HG02852 (cell line): ENCODE results near the gene ABHD11.
"Not testable (repeated sequence)": the region's sequence is repeated elsewhere in the genome, so short reads cannot be mapped to it uniquely, and the experiment has no call there.

ENCODE experiments used
- ATAC-seq: cut with Tn5 transposase; IDR thresholded peaks from one replicate; pipeline ENCODE4 v1.9.1; 2021; ENCODE audit warnings: mild to moderate bottlenecking, moderate library complexity; ENCODE audit not compliant: unreplicated experiment

ABHD11 gene

DNA sequence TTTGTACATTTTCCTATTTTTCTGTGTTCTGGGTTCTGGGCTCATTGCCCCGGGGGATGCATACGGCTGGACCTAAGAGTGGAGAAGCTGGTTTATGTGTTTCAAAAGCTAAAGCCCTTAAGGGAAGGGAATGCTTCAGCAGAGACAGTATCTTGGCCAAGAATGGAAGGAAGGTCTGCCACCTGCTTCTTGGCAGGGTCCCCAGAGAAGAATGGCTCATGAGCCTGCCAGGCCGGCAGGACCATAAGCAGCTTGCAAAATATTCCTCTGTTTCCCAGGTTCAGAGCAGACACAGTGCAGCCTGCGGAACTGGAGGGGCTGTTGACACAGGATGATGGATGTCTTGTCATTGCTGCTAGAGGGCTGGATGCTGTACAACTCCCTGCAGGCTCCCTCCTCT is 7.8 kb upstream of the ABHD11 start:
- ATAC-seq = no peak

DNA sequence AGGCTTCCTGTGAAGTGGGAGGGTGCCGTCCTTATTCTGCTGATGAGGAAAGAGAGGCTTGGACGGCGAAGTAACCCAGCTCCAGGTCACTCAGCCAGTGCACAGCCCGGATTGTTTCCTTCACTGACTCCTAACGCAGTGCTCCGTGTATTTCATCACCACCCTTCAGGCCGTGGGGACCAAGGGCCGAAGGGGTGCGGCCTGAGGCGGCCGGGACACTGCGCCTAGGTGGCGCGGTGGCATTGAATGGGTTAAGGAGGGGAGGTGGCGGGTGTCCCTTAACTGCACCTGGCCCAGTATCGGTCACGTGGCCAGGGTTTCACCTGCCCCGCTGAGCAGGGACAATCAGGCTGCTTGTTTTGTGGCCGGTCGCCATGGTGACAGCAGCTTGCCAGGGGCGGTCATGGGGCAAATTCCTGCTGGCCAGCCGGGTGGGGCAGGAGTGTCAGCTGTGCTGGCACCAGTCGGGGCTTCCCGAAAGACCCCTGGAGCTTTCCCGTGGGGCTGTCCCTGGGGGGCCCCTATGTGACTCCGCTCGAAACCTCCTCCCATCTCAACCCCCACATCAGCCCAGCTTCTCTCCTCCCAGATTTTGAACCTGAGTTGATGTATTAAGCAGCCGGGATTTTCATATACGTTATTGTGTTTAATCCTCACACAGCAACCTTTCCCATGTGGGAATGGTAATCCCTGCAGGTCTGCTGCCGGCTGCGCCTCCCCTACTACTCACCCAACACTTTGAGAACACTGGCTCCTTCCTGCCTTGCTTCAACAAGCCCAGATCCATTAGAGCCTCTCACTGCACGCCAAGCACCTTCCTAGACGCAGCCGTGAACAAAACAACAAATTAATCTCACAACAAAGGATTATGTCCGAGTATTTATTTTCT is 4.4 kb upstream of the ABHD11 start:
- ATAC-seq = no peak

DNA sequence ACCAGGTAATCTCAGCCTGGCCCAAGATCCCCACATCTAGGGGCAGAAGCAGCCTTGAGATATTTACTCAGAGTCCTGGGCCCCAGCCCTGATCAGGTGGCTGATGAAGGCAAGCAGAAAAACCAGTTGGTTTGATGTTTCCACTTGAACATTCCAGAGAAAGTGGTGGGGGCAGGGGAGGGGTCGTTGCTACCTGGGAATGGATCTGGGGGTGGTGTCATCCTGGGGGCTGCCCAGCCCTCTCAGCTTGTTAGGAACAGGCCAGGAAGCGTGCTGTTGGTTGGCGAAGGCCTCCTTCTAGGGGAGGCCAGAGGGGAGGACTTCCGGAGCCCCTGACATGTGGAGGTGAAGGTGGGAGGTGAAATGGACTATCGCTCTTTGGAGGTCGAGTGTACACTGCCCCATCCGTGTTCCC is 3.7 kb upstream of the ABHD11 start:
- no peak for ATAC-seq

DNA sequence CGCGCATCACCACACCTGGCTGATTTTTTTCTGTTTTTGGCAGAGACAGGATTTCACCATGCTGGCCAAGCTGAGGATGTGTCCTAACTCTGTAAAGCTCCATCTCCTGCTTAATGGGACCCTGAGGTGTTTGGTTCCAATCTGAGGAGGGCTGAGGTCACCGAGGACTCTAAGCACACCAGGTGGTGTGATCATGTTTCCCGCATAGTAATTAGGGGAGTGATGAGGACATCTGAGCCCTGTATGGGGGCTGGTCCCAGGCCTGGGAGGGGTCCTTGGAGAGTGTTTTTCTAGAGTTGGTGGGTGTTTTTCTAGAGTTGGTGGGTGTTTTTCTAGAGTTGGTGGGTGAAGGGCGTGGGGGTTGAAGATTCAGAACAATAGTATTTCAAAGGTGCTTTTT is 3.0 kb upstream of the ABHD11 start:
- ATAC-seq = no peak

DNA sequence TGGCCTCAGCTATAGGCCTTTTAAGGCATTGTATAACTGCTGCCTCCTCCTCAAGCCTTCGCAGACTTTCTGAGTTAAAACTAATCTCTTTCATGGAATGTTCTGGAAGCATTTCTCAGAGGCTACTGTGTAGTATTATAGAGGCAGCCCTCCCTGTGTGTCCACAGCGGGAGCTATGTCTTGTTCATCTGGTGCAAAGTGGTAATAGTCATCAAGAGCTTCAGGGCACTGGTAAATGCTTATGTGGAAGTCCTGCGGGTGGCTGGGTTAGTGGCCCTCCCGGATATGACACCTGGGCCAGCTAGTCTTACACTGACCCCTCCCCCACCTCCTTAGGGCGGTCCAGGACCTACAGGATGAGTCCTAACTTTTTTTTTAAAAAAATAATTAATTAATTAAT is 2.2 kb upstream of the ABHD11 start:
- ATAC-seq = no peak

DNA sequence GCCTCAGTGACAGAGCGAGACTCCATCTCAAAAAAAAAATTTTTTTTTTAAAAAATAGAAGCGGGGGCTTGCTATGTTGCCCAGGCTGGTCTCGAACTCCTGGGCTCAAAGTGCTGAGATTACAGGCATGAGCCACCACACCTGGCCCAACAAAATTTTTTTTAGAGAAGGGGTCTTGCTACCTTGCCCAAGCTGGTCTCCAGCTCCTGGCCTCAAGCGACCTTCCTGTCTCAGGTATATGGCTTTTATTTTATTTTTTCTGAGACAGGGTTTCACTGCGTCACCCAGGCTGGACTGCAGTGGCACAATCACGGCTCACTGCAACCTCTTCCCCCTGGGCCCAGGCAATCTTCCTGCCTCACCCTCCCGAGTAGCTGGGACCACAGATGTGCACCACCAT is 1.6 kb upstream of the ABHD11 start:
- no peak for ATAC-seq

DNA sequence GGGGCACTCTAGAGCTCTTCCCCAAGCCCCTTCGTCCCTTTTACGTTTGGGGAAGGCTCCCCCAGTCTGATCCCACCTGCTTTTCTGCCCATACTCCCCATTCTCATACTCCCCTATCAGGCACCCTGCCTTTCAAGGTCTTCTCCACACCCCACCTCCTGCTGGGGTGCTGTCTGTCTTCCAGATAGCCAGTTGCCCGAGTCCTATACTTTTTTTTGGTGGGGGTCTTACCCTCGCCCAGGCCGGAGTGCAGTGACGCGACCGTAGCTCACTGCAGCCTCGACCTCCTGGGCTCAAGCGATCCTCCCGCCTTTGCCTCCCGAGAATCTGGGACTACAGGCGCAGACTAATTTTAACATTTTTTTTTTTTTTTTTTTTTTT is 775 bp upstream of the ABHD11 start:
- no peak for ATAC-seq

DNA sequence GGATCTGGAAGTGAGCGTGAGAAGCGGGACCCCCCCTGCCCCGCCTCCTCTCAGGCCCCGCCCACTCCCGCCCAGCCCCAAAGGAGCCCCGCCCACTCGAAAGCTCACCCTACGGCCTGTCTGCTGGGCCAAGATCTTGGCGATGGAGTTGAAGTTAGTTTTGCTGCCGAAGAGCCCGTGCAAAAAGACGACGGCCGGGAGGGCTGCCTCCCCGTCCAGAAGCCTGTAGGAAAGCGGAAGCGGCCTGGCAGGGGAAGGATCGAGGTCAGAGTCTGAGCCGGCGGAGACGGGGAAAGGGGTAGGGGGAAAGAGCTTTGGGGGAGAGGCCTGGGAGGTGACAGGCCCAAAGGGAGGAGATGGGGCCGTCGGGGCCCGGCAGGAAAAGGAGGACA is 386 bp downstream of the ABHD11 start:
- ATAC-seq = peak; percentile 21

DNA sequence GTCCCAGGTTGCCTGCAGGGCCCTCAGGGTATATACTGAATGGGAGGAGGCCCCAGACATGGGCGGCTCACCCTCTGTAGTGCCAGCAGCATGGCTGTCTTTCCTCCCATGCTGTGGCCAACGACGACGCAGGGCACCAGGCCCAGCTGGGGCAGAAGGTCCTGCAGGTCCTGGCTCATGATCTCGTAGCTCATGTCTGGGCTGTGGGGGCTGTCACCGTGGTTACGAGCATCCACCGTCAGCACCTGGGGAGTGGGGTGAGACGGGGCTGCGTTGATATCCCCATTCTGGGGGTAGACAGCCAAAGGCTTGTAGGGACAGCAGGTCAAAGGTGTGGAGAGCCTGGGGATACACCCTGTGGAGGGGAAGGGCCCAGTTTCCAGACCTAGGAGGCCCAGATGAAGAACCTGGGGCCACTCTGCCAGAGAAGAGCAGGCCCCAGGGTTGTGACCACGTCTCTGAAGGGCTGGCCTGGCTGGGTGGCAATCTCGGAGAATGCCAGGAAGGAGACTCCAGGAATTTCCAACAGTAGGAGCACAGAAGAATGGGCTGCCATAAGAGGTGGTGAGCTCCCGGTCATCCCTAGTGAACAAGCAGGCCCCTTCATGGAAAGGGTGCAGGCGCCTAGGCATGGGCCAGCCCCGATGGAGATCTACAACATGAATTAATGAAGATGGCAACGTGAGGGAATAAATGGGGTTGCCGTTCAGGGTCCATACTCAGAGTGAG is 947 bp downstream of the ABHD11 start:
- ATAC-seq = no peak

DNA sequence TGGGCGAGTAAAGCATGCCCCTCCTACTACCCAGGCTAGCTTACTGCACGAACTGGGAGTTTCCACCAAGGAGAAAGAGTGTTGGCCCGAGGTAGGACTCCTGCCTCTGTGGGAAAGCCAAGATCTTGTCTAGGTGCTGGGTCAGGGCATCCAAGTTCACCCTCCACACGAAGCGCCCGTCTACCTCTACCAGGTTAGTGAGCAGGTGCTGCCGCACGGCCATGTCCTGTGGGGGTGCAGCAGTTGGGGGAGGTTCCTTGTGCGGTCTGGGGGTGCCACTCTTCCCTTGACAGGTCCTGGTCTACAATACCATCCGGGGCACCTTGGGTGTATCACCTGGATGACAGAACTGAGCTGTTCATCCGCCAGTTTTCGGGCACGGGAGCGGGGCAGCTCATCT is 1.7 kb downstream of the ABHD11 start:
- ATAC-seq = no peak

DNA sequence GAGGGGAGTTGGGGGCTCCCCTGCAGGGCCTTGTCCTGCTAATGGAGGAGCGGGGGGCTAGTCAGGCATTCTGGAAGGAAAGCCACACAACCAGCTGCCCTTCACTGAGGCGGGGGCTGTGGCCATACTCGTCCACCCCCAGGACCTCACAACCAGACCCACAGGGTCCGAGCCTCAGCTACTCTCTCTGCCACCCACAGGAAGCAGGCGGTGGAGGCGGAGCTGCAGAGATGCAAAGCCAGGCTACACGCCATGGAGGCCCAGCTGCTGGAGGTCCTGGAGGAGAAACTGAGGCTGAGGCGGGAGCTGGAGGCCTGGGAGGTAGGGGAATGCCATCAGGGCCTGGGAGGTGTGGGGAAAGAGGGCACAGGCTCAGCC is 3.1 kb downstream of the ABHD11 start:
- no peak for ATAC-seq

DNA sequence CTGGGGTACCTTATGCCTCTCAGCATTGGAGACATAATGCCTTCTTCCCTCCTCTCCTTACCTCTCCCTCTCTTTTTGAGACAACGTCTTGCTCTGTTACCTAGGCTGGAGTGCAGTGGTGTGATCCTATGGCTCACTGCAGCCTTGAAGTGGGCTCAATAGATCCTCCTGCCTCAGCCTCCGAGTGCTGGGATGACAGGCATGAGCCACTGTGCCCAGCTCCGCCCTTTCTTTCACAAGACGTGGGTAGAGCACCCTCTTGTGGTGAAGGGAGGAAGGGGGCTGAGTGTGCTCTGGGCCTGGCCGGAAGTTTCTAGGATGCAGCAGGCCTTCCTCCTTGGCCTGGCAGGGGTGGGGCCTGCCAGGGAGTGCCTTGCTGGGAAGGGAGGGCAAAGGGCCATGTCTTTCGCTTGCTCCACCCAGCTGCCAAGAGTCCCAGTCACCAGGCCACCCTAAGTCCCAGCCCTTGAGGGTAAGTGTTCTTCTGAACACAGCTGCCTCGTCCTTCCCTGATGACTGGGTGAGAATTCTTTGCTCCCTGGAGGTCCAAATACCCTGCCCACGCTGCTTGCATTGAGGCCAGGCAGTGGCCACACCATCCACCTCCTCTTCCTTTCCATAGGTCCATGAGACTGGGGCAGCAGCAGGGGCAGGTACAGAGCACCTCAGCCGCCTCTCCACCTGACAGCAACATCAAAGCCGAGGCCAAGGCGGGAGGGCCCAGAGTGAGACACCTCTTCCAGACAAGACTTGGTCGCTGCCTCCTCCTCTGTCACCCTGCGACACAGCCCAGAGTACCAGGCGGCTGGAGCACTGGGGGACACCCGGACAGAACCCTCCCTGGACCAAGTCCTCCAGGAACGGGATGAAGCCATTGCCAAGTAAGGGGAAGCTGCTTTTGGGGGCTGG is 3.7 kb downstream of the ABHD11 start:
- no peak for ATAC-seq

DNA sequence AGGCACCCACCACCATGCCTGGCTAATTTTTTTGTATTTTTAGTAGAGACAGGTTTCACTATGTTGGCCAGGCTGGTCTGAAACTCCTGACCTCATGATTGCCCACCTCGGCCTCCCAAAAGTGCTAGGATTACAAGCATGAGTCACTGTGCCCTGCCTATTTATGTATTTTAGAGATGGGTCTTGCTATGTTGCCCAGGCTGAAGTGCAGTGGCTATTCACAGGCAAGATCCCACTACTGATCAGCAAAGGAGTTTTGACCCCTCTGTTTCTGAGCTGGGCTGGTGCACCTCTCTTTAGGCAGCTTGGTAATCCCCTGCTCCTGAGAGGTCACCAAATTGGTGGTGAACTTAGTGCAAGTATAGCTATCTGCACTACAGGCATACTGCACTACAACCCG is 6.2 kb downstream of the ABHD11 start:
- ATAC-seq = no peak

DNA sequence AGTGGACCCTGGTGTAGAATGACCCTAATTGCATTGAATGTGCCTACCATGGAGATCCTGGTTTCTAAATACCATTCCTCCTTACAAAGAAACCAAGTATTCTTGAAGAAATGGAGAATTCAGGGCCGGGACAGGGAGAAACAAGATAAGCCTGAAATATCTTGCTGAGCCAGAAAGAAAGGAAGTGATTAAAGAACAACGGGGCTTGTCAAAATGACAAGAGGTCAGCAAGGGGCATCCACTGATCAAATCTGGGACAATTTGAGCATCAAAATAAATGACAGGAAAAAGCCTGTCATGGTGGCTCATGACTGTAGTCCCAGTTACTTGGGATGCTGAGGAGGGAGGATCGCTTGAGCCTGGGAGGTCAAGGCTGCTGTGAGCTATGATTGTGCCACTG is 8.1 kb downstream of the ABHD11 start:
- no peak for ATAC-seq

DNA sequence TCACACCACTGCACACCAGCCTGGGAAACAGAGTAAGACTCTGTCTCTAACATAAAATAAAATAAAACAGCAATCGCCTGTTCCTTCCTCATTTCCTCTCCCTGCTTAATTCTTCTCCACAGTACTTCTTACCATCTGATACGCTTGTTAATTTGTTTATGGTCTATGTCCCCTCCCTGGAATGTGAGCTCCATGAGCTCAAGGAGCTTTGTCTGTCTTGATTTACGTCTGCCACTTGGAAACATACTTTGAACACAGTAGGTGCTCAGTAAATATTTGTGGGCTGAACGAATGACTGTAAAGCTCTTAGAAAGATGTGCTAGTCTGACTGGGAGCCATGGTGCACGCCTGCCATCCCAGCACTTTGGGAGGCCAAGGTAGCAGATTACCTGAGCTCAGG is 10.1 kb downstream of the ABHD11 start:
- no peak for ATAC-seq

DNA sequence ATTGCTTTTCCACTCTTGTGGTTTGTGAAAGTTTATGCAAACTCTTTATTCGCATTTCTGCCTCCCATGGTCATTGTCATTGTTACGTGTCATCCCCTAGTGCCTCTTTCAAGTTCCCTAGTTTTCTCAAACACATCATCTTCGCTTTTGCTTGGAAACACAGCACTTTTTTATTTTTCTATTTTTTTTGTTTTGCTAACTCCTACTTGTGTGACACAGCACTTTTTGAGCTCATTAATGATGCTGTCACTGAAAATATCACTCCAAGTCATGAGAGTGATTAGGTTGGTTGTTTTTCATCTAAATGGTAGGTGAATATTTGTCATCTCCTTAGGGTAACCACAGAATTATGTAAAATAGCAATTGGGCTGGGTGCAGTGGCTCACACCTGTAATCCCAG is 10.7 kb downstream of the ABHD11 start:
- no peak for ATAC-seq

DNA sequence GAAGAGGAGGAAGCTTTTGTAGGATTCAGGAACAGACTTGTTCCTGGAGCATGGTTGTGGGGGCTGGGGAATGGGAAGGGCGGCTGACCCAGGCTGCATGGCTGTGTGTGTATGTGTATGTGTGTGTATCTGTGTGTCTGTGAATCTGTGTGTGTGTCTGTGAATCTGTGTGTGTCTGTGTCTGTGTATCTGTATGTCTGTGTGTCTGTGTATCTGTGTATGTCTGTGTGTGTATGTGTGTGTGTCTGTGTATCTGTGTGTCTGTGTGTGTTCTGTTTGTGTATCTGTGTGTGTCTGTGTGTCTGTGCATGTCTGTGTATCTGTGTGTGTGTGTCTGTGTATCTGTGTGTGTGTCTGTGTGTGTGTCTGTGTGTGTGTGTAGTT is 12.5 kb downstream of the ABHD11 start:
- ATAC-seq = no peak

DNA sequence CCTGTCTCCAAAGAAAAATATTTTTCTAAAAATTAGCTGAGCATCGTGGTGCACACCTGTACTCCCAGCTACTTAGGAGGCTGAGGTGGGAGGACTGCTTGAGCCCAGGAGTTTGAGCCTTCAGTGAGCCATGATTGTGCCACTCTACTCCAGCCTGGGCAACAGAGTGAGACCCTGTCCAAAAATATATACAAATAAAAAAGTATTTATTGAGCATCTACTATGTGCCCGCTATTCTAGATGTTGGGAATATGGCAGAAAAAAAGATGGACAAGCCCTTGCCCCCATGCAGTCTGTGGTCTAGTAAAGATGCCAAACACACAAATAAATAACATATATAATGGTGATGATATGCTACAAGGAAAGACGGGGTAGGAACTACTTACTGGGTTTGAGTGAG is 14.8 kb downstream of the ABHD11 start:
- ATAC-seq = no peak

DNA sequence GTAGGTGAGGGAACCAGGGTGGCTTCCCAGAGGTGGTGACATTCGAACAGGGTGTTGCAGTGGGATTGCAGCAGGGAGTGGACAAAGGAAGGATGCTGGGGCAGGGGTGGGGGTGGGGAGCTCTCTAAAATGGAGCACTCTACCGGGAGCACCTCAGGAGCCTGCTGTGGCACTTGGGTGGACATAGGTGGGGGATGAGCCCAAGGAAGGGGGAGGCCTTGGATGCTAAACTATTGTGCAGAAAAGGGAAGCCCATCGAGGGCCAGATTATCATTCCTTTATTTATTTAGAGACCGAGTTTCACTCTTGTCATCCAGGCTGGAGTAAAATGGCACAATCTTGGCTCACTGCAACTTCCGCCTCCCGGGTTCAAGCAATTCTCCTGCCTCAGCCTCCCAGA is 15.8 kb downstream of the ABHD11 start:
- ATAC-seq = no peak

DNA sequence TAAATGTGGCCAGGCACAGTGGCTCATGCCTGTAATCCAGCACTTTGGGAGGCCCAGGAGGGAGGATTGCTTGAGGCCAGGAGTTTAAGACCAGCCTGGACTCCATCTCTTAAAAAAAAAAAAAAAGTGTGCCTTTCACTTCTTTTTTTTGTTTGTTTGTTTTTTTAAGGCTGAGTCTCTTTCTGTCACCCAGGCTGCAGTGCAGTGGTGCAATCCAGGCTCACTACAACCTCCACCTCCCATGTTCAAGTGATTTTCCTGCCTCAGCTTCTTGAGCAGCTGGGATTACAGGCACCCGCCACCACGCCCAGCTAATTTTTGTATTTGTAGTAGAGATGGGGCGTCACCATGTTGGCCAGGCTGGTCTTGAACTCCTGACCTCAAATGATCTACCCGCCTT is 16.4 kb downstream of the ABHD11 start:
- not testable (repeated sequence) for ATAC-seq

DNA sequence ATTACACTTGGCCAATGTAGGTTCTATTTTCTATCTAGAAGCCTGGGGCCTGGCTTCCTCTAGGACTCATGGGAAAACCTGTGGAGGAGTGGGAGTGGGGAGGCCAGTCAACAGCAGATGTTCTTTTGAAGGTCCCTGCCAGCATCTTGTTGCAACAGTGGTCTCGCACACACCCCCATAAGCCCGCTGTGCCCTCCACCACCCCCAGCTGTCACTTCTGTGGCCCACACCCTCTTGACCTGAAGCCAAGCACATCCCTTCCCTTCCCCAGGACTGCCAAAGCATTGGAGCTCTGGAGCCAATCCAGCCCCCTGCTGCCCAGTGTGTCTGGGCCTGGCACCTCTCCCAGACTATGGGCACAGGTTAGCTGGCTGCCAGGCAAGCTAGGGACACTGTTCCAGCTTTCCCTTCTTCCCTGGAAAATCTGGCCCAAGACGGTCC is 17.2 kb downstream of the ABHD11 start:
- no peak for ATAC-seq
